Stimulated activated CD4-positive, alpha-beta T cell treated with anti-CD3 and anti-CD28 coated beads, Interleukin-12 subunit alpha, Interleukin-12 subunit beta, amount 100 ng/mL, for 48 hours (primary cell): ENCODE measurements around the gene TMEM120A.

Experiments
- DNase-seq, 3 donors: peaks; one replicate each; pipeline ENCODE4 v3.0.0-alpha.2; 2020; ENCODE audit warnings: low read depth in 2 of 3, low spot score in 1 of 3

The TMEM120A gene

DNA sequence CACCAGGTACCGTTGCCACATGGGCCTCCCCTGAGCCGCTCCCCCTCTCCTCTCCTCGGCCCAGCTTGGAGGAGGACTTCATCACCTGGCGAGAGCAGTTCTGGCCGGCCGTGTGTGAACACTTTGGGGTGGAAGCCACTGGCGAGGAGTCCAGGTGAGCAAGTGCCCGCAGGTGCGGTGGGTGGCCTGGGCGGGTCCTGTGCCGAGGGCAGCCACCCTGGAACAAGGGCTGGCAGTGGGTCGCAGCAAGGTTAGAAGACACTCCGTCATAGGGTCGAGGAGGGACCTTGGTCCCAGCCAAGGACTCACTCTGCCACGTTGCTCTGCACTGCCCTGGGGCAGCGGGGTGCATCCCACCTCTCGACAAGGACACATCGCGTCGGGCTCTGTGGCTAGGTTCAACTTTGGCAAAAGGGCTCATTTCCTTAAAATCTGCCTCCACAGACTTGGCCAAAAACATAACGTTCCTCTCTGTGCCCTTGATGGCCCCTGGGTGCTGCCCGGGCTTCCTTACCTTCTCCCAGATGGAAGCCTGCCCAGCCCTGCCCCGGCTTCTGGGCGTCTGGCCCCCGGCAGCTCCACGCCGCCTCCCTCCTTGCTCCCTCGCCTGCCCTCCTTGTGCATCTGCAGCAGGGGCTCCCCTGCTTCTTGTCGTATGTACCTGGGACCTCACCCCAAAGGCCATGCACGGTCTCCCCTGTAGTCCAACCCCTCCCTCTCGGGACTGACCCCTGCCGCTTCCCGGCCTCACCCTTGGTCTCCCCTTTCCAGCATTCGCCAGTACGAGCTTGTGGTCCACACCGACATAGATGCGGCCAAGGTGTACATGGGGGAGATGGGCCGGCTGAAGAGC is 12.7 kb downstream of the TMEM120A start:
- no peak for DNase-seq

- DNase-seq: no peak
These were observed 13.3 kb downstream of the TMEM120A start for GRCh38 chr7:75981203-75981452.

GRCh38 chr7:75980430-75981202 is 13.8 kb downstream of the TMEM120A start:
- no peak for DNase-seq

- no peak for DNase-seq
These were observed 14.5 kb downstream of the TMEM120A start for GRCh38 chr7:75979759-75980429.

- DNase-seq: no peak
These were observed 16.7 kb downstream of the TMEM120A start for GRCh38 chr7:75977743-75978142.

DNA sequence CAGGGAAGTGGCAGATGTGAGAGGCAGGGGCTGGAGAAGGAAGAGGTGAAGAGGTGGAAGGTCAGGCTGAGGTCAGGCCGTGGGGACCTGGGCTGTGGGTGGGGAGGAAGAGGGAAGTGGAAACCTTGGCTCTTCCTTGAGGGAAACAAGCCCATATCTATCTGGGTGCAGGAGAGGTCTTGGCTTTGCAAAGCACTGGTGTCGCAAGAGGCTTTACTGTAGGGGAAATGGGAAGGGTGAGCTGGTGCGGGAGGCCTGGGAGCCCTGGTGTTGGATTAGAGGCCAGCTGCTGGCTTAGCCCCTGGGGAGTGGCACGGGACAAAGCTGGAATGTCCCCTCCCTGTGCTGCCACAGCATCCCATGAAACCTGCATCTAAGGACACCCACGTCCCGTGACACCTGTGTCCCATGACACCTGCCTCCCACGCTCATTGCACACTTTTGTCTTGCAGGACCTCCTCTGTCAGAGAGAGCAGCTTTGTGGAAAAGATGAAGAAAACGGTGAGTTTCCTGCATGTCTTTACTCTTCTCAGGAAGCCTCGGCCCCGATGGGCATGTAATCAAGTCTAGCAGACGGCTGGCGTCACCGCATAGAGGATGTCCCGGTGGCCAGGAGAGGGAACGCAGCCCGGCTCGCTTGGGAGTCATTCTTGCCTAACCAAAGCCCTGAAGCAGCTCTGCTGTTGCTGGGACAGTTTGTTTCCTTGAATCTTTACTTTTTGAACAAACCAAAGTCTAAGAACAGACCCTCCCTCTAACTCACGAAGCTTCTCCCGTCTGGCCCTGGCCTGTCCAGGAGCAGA is 22.2 kb downstream of the TMEM120A start:
- peak in 1 of 3 donors; percentile 12 for DNase-seq

DNA sequence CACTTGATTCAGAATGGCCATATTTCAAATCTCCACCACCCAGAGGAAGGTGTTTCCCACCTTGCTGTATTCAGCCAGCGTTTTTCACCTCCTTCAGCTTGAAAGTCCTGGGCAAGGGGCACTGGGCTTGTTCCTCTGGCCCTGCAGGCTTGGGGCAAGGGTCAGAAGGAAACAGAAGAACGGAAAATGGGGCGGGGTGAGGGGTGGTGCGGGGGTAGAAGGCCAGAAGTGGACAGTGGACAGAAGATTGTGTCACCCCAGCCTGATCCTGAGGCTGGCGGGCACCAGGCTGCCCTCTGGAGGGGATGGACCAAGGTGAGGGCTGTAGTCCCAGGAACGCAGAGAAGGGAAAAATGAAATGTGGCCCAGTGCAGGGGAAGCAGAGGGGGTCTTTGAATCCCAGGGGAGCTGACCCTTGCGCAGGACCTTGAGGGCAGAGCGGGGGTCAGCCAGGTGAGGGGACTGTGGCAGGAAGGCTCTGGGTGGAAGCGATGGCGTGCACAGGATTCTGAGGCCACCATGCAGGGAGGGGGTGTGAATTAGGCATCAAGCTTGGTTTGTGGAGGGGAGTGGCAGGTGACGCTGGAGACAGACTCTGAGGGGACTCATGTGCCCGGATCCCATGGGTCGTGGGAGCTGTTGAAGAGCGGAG is 23.0 kb downstream of the TMEM120A start:
- DNase-seq: no peak

DNA sequence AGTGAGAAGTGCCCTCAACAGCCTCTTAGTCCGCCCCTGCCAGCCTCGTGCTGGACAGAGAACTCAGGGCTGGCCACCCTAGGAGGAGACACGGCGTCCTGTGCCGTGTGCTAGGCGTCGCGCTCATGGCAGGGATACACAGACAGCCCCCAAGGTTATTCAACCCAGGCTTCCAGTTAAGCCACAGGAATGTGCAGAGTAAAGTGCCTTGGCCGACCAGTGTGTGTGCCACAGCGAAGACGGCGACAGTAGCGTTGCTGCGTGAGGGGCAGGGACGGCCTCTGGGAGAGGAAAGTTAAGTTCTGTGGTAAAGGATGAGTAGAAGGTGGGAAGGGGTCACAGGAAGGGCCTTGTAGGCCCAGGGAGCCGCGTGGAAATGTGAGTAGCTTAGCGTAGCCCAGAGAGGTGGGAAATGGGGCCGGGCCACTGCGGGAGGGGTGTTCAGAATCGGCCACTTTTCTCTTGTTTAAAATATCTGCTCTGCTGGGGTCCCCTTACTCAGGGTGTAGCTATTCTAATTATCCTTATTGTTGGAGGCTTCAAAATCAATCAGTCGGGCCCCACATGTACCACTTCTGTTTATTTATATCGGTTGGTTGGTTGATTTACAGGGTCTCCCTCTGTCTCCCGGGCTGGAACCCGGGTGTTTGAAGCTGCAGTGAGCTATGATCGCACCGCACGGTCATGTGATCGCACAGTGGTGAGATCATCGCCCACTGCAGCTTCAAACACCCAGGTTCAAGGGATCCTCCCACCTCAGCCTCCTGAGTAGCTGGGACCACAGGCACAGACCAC is 24.5 kb downstream of the TMEM120A start:
- DNase-seq: no peak

- DNase-seq: no peak
These were observed 25.2 kb downstream of the TMEM120A start for GRCh38 chr7:75969182-75969581.

GRCh38 chr7:75968561-75969001 is 25.8 kb downstream of the TMEM120A start:
- no peak for DNase-seq

DNA sequence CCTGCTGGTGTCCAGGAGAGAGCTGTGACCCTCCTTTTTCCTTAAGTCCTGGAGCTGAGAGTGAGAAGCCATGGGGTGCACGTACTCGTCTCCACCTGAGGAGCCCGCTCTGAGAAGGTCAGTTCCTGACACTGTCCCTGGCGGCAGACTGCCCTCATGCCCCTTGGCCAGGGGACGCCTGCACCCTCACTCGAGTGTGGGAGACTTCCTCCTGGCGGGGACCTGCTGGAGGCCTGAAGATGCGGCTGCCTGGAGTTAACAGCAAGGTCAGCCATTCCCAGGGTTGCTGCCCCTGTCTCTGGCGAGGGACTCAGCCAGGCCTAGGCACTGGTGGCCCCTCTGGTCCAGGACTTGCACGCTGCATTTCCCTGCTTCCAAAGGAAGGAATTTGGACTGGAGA is 26.4 kb downstream of the TMEM120A start:
- DNase-seq: no peak

DNA sequence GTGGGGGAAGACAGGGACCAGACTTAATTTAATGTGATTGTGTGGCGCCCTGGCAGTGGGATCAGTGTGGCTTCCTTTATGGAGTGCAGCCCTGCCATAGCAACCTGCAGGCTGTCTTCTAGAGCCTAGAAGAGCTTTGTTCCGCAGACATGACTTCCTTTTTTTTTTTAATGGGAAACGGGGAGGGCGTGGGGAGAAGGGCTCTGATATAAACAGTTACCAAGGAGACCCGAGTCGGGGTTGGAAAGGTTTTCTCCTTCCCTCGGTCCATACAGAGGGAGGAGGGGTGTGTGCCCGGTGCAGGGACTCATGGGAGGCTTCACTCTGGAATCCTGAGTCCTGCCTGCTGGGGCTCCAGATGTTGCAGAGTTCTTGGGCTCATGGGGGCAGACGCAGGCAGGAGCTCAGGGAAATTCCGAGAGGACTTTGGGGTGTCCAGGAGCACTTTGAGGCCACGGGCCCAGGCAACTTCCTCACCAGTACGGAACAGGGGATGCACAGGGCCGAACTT is 26.9 kb downstream of the TMEM120A start:
- DNase-seq: no peak

GRCh38 chr7:75967055-75967454 is 27.3 kb downstream of the TMEM120A start:
- no peak for DNase-seq

GRCh38 chr7:75966190-75966961 is 28.0 kb downstream of the TMEM120A start:
- no peak for DNase-seq

DNA sequence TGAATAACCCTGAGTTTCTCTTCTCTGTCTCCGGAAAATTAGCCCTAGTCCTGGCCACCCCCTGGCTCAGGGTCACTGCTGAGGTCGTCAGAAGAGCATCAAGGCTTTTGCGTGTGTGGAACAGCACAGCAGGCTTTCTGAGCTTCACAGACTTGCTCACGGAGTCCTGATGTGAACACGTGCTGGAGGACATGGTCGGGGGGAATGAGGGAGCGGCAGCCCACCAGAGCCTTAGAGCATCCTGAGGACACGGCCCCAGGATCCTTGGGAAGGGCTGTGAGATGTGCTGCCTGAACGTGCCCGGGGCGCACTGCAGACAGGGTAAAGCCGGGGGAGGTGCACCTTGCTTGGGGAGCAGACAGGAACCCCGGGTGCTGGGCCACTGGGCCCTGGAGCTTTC is 28.8 kb downstream of the TMEM120A start:
- DNase-seq: no peak

GRCh38 chr7:75963381-75963995 is 30.9 kb downstream of the TMEM120A start:
- DNase-seq: no peak

GRCh38 chr7:75962607-75963380 is 31.6 kb downstream of the TMEM120A start:
- DNase-seq: no peak

DNA sequence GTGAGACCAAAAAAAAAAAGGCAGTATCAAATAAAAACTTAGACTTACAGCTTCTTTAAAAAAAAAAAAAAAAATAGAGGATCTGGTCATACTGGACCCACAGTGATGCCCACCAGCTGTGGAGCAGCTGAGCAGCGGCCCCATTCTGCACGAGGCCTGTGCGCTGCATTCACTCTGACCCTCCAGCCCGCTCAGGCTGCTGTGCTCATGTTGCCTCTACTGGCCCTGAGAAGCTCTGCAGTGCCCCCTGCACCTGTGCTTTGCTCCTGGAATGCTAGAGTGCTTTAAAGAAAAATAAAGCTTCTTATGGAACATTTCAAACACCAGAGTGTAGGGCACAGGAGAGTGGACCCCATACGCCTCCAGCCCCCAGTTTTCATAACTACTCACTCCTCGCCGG is 33.2 kb downstream of the TMEM120A start:
- DNase-seq: no peak
